HuH-7.5 (cell line): Measurements from ENCODE around the gene SLC45A2.
"Not testable (repeated sequence)": the region's sequence is repeated elsewhere in the genome, so short reads cannot be mapped to it uniquely, and the experiment has no call there.

Source experiments
- DNase-seq: peaks from one replicate; pipeline ENCODE4 v3.0.0; 2011; ENCODE audit warnings: low spot score

SLC45A2 gene

DNA sequence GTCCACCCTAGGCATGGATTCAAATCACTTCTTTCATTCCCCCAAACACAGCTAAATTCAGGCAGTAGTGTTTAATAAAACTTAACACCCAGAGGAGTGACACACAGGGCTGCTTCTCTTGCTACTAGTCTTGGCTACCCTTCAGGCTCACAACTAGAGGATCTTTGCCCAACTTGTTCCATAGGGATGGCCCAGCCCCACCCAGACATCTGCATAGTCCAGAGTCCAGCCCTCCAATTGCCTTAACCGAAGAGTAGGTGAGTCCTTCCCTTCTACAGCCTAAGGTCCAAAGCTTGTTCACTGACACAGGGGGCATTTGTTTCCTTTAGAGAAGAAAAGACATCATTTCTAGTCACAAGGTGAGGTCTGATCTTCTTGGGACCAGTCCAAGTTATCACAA lies 63.5 kb downstream of the SLC45A2 start:
- no peak for DNase-seq

DNA sequence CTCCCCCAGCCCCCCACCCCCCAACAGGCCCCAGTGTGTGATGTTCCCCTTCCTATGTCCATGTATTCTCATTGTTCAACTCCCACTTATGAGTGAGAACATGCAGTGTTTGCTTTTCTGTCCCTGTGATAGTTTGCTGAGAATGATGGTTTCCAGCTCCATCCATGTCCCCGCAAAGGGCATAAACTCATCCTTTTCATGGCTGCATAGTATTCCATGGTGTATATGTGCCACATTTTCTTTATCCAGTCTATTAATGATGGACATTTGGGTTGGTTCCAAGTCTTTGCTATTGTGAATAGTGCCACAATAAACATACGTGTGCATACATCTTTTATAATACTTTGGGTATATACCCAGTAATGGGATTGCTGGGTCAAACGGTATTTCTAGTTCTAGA lies 69.6 kb downstream of the SLC45A2 start:
- not testable (repeated sequence) for DNase-seq

DNA sequence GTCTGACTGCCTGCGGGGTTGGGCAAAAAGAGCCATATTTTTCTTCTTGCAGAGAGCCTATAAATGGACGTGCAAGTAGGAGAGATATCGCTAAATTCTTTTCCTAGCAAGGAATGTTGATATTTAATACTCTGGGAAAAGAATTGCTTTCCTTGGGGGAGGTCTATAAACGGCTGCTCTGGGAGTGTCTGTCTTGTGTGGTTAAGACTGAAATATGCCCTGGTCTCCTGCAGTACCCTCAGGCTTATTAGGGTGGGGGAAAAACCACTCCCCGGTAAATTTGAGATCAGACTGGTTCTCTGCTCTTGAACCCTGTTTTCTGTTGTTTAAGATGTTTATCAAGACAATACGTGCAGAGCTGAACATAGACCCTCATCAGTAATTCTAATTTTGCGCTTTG lies 78.2 kb downstream of the SLC45A2 start:
- not testable (repeated sequence) for DNase-seq

DNA sequence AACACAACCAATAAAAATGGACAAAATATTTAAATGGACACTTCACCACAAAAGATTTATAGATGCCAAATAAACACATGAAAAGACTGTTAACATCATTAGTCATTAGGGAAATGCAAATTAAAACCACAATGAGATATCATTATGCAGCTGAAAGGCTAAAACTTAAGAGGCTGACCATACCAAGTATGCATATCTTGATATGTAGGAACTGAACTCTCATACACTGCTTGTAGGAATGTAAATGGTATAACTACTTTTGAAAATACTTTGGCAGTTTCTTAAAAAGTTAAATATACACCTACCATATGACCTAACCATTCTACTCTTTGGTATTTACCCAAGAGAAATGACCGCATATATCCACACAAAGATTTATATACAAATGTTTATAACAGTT lies 79.1 kb downstream of the SLC45A2 start:
- no peak for DNase-seq

DNA sequence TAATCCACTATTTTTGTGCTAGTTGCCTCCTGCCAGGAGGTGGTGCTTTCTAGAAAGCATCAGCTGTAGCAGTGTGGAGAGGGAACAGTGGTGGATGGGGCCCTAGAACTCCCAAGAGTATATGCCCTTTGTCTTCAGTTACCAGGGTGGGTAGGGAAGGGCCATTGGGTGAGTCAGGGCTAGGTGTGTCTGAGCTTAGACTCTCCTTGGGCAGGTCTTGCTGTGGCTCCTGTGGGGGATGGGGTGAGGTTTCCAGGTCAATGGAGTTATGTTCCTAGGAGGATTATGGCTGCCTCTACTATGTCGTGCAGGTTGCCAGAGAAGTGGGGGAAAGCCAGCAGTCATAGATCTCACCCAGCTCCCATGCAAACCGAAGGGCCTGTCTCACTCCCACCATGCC lies 81.4 kb downstream of the SLC45A2 start:
- DNase-seq, result no peak

DNA sequence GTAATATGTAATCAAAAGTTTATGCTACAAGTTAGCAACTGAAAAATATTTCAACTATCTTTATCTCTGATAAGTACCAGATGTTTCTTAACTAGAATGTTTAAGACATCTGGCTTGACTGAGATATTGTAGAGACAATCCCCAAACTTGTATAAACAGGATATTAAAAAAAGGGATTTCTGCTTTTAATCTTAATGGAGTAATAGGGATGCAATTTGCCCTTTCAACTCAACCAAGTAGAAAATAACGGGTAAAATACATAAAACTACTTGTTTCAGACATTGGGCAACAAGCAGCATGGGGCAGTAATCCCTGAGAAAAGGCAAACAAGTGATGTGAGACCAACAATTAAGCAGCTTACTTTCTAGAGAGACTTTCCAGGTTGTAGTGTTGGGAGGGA lies 83.3 kb downstream of the SLC45A2 start:
- DNase-seq, result no peak
